ENCODE data around the gene ROS1.
"Not testable (repeated sequence)": the region's sequence is repeated elsewhere in the genome, so short reads cannot be mapped to it uniquely, and the experiment has no call there.

Gene ROS1

DNA sequence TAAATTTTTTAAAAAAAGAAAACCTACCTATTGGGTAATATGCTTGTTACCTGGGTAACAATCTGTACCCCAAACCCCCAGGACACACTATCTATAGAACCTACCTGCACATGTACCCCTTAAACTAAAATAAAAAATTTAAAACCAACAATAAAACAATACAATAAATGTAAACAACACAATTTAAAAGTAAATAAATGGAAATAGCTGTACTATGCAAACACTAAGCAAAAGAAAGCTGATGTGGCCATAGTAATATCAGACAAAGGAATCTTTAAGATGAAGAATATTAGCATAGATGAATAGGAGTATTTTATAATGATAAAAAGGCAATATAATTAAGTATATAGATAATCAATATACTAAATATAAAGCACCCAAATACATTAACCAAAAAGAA, 50.3 kb downstream of the ROS1 start:
- DNase-seq = no peak

DNA sequence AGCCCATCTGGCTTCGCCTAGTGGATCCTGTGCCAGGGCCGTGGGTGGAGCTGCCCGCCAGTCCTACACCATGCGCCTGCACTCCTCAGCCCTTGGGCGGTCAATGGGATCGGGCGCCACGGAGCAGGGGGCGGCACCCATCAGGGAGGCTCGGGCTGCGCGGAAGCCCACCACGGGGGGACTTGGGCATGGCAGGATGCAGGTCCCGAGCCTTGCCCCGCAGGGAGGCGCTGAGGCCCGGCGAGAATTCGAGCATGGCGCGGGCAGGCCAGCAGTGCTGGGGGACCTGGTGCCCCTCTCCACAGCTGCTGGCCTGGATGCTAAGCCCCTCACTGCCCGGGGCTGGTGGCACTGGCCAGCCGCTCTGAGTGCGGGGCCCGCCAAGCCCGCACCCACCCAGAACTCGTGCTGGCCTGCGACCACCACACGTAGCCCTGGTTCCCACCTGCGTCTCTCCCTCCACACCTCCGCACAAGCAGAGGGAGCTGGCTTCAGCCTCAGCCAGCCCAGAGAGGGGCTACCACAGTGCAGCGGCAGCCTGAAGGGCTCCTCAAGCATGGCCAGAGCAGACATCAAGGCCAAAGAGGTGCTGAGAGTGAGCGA, 52.4 kb downstream of the ROS1 start:
- no peak for DNase-seq

DNA sequence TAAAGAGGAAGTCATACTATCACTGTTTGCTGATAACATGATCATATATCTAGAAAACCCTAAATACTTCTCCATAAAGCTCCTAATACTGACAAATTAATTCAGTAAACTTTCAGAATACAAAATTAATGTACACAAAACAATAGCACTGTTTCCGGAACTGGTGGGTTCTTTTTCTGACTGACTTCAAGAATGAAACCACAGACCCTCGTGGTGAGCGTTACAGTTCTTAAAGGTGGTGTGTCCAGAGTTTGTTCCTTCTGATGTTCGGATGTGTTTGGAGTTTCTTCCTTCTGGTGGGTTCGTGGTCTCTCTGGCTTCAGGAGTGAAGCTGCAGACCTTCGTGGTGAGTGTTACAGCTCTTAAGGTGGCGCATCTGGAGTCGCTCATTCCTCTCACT, 53.5 kb downstream of the ROS1 start:
- not testable (repeated sequence) for DNase-seq

DNA sequence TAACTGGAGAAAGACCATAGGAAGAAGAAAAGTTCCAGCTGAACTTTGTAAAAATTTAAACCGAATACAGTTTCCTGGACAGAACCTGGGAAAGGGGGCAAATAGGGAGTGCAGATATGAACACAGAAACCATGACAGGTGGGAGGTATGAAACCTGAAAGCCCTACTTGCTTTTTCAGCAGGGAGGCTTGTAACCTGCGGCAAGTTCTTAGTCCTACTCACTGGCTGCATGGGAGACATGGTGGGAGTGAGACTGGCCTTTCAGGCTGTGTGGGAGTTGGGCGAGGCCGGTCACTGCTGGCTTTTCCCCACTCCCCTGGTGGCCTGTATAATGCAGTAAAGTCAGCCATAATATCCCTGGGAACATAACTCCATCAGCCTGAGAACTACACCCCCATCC, 54.2 kb downstream of the ROS1 start:
- DNase-seq = no peak

DNA sequence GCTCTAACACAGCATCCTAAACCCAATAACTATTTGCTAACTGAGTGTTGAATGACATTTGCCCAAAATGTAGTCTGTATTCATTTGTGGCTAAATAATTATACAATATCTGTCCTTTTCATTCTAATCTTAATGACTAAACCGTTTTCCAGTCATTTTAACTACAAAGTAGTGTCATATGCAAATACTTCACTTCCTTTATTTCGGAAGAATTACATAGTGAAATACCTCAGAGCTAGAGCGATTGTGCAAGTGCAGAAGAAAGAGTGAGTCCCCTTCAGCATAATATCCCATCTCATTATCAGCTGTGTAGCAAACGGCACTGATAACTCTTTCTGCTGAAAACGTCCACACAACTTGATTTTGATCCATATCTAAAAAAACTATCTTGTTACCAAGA, 66.2 kb downstream of the ROS1 start:
- no peak for DNase-seq

DNA sequence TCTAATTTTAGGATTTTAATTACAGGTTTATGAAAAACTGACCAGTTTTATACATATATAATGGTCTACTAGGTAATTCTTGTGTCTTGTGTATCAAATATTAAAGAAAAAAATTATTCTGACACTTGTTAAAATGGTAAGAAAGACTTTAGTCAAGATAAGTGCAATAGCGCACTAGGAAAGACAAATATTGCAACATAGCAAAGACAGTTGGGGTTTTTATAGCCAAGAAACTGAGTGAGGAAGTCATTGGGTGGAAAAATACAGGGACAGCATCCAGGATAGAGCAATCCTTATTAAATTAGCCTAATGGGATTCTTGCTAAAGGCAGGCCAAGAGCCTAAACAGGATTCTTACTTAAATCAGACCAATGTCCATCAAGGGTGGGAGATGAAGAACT, 71.1 kb downstream of the ROS1 start:
- DNase-seq = no peak

DNA sequence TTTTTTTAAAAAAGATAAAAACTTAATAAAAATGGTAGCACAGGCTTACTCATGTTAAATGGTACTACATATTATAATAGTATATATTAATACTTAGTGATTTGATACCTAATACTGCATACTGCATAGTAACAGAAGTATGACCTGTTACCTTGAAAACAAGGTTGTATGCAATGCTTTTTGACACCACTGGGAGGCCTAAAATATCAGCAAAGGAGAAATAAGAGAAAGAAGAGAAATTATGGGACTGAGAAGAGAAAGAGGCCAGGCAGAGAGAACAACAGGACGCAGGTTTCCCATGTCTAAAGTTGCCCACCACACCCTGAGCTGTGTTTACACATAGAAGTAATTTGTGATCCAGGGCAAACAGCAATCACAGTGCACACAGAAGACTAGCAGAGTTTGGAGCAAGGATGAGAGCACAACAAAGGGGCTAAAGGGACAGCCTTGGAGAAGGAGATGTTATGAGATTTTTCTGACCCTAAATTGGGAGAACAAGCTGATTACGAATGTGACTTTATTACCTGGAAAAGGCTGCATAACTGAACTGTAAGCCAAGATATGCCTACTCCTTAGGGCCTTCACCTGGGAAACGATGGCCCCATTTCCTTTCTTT, 73.2 kb downstream of the ROS1 start:
- no peak for DNase-seq

DNA sequence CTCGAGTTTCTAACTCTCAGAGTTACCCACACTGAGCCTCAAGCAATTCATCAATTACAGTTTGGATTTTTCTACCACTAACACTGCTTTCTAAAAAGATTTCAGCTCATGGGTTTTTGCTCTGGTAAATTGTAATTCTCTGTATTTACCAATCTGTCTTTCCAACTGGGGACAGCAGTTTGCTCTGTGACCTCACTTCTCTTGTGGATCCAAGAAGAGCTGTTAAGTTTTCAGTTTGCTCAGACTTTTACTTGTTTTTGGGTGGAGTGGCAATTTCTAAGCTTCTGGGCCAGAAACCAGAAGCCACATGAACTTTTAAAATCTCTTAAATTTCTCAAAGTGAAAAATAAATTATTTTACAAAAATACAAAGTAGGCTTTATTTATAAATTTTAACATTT, 74.2 kb downstream of the ROS1 start:
- no peak for DNase-seq

DNA sequence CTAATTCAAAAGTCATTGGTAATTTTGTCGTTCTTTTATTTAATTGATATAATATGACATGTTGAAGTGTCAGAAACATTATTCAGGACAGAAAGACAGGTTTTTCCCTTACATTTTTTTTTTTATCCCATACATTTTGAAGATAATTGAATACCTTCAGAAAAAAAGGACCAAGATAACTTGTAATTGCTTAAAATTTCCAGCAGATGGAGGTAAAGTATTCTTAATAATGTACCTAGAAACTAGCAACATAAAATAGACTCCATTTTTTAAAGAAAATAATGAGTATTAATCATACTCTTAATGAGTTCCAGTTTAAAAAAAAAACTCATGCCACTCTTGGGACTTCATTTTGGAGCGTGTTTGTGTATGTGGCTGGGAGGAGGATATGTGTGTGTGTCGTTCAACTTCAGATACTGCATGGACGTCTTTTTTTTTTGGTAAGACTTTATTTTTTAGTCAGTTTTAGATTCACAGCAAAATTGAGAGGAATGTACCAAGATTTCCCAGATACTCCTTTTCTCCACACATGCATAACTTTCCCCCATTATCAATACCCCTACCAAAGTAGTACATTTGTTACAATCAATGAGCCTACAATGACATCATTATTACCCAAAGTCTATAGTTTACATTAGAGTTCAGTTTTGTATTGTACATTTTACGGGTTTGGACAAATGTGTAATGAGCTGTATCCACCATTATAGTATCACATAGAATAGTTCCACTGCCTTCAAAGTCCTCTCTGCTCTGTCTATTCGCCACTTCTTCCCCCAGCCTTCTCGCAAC, 79.4 kb downstream of the ROS1 start:
- DNase-seq = no peak

DNA sequence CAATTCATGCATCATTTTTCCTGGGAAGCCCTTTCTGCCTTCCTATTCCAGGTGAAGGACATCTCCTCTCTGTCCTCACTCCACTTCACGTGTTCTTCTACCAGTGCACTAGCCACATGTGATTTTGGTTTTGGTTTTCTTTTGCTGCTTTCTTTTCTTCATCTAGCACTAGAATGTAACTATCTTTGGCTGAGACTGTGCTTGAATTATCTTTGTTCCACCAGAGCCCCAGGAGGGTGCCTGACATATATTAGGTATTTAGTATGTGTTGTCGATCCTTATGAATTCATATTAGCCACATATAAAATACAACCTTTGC, 80.5 kb downstream of the ROS1 start:
- no peak for DNase-seq

DNA sequence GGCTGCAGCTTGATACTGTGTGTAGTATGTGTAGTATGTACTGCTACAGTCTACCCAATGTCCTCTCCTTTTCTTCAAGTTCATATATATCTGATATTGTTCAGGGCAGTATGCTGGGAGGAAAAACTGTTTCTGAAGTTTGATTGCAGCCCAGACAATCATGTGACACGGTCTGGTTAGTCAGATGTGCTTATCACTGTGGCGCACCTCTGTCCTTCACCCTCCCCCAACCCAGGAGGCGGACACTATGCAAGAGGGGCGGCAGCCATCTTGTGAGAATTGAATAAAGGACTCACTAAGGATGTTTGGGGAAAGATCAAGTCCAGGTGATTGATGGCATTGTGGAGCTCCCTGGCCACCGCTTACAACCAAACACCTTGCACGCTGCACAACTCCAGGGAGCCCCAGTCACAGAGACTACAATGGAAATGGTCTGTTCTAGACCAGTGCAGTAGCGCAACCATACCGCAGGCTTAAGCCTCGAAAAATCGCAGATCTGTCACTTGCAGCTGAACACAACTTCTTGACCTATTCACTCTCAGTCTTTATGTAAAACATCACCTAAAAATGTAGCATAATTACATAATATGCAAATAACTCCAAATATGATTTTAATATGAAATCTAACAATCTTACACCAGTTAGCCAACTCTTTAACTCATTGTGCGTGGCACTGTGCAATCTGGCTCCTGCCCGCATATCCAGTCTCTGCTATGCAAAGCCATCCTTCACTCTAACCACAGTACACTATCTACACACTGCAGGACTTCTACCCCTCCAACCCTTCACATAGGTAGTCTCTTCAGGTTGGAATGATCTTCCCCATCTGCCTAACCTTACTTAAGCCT, 81.1 kb downstream of the ROS1 start:
- DNase-seq = no peak

DNA sequence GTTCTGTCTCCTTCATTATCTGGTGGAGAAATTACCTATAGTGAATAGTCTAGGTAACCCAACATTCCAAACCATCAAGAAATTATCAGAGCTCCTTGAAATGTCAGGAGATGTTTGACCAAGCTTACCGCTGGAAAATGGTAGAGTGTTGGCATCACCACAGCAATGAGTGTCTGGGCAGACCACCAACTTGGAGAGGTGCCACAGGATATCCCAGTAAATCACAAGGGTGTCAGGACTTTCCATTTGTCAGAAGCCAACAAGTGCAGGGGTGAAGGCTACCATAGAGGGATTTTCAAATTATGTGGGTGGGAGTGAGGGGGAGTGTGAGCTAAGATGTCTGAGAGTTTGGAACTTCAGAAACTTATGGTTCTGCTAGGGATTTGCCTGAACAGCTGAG, 87.2 kb downstream of the ROS1 start:
- no peak for DNase-seq

DNA sequence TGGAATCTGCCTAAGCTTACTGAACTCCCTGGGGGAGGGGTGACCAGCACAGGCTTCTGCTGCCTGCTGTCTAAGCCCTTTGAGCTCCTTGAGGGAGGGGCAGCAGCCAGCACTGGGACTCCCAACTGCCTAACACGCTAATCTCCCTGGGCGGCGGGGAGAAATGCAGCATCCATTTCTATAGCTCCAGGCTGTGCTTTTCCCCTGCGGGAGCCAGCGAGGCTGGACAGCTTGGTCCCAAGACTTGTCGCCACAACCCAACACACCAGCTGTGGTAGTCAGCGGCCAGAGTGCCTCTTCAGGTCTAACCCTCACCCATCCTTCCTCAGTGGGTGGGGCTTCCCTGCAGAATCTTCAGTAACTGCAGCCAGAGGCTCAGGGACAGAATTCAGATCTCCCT, 95.8 kb downstream of the ROS1 start:
- DNase-seq = no peak

DNA sequence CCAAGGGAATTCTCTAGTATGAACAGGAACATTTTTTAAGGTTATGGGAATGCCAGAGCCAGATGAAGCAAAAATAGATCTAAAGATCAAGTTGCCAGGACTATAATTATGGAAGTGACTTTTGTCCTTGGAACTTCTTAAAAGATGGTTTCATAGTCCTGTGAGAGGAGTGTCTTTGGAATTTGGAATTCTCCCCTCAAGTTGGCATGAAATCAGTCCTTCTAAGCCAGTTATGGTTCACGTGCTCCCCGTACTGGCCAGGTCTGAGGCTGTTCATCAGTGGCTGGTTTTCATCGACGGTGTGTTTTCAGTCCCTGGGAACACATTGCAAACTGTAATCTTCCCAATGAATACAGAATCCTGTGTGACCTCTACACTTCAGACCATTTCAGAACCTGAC, 97.2 kb downstream of the ROS1 start:
- no peak for DNase-seq

DNA sequence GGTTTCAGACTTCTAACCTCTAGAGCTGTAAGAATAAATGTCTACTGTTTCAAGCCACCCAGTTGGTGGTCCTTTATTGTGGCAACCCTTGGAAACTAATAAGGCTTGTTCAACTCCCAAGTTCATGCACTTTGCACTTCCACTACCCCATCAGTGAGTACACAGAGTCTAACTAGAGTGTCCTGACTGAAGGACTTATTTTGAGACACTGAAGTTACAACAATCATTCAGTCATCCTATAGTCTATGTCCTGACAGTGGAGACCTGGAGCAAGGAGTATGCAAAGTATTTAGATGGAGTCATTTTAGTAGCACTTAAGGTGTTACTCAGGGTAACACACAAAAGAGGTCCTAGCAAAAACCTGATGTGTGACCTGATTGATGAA, 97.7 kb downstream of the ROS1 start:
- DNase-seq = no peak

DNA sequence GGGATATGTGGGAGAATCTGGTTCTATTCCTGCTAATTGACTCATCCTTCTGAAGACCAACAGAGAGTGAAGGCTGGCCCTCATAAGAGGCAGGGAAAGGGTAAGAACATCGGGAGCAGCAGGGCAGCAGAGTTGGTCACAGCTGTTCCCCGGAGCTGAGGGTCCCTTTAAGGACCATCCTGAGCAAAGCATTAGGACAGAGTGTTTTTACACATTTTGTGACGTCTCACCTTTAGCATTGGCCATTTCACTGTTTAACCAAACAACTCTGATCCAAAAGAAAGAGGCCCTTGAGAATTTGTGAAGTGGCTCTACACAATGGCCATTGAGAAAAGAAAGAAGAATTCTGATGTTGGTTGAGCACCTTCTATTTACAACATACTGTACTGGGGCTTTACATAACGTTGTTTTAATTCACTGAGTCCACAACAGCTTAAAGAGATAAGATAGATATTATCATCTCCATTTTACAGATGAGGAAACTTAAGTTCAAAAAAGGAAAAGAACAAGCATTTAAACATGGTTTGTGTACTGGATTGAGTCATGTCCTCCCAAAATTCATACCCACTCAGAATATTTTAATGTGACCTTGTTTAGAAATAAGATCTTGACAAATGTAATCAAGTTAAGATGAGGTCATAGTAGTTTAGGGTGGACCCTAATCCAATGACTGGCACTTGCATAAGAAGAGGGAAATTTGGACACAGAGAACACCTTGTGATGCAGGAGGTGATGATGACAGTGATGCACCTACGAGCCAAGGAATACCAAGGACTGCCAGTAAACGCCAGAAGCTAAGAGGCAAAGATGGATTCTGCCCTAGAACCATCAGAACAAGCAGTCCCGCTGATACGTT, 98.4 kb downstream of the ROS1 start:
- no peak for DNase-seq

DNA sequence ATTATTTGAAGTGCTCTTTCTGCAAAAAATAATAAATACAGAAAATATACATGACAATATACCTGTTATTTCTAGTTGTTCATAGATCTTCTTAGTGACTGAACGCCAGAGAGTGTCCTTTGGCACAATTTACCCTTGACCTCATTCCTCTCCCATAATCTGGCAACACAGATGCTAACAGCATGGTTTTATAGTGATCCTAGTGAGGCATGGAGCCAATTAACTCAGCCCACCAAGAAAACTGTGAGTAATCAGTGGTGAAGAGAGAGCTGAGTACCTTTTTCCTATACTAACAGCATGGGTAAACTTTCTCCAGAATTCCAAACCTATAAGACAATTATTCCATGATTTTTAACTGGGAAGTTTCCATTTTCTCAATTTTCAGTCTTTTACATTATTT, 99.3 kb downstream of the ROS1 start:
- no peak for DNase-seq

DNA sequence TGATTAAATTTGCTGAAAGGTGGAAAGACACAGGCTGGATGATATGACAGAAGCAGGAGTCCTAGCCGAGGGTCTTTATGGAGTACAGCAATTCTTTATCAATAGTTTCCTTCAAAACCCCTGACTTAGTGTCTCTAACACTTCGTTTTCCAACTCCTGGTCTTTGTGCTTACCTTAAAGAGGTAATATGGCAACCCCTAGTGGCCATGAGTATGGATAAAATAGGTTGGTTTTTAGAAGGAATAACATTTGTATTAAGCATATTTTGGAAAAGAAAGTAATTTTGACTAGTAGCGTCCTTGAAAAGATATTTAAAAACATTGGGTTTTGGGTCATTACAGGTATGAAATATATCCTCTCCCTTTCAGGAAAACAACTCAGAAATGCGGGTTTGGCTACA, 108.5 kb downstream of the ROS1 start:
- DNase-seq = no peak

DNA sequence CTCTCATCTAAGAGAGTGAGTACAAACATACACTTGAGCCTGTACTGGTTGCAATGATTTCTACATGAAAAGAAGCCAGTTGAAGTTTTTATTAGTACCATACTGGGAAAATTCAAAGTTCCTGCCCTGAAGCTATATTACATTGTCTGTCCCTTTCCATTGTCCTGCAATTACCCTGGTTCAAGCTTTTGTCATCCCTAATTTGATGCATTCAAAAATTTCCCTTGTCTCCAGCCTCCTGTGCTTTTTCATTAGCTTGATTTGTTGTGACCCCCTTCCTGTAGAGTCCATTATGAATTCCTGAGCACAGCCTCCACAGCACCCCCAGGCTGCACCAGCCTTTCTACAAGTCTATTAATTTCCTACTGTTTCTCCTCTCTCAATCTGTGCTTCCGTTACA, 114.0 kb downstream of the ROS1 start:
- DNase-seq = no peak

DNA sequence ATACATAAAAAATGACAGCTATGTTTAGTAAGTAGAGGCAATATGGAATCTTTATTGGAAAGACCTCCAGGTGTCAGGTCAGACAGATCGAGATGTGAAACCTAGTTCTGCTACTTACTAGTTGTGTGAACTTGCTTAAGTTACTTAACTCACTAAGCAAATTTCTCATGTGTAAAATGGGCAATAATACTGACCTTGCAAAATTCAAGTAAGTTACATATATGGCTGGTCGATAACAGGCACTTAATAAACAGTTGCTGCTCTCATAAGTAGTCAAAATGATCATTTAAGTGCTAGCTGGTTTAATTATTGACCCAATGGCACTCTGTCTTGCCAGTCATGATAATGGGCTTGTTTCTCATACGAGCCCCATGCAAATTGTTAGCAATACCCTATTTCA, 114.4 kb downstream of the ROS1 start:
- no peak for DNase-seq

DNA sequence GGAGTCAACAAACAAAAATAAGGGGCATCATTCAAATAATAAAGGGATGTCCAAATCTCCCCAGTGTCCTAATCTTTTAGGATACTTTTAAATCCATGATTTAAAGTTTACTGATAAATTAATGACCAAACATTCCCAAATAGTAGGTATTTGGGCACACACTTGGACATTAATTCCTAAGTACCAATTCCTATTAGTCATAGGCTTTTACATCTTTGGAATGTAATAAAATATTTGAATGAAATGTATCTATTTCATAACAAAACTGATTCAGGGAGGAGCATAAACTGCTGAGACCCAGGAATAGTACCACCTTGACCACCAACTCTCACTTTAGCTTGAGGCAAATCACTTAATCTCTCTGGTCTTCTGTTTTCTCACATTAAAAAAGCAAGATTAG, 116.1 kb downstream of the ROS1 start:
- no peak for DNase-seq

DNA sequence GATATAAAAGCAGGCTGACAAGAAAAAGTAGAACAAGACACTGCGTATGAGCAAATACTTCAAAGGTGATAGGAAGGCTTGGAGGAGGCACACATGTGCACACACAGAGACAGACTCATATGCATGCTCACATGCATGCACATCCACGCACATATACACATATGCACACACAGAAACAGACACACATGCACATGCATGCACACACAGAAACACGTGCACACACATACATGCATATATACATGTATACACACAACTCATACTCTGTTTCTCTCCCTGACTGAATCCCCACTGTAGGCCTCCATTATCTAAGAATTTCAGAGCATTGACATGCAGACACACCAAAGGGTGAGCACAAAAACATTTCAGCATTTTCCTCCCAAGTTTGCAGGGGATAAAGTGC, 116.7 kb downstream of the ROS1 start:
- no peak for DNase-seq

DNA sequence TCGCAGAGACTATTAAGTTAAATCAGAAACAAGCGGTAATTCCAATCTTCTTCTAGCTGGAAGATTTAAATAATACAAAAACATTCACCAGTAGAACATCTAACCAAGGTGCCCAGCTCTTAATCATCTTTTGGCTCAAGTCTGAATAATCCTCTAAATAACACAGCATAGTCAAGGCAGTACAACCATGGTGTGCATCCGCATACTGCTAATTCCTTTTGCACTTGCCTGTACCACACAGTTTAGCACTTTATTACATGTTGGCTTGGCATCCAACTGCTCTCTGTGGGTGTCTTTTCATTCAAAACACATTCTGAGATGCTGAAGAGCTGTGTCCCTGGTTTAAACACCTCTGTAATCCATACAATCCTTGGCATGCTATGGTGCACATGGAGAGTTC, 118.1 kb downstream of the ROS1 start:
- no peak for DNase-seq

All from CD4-positive, alpha-beta T cell treated with Interferon gamma for 1 hour (primary cell).